ENCODE measurements around the gene GGNBP2.

The GGNBP2 gene

DNA sequence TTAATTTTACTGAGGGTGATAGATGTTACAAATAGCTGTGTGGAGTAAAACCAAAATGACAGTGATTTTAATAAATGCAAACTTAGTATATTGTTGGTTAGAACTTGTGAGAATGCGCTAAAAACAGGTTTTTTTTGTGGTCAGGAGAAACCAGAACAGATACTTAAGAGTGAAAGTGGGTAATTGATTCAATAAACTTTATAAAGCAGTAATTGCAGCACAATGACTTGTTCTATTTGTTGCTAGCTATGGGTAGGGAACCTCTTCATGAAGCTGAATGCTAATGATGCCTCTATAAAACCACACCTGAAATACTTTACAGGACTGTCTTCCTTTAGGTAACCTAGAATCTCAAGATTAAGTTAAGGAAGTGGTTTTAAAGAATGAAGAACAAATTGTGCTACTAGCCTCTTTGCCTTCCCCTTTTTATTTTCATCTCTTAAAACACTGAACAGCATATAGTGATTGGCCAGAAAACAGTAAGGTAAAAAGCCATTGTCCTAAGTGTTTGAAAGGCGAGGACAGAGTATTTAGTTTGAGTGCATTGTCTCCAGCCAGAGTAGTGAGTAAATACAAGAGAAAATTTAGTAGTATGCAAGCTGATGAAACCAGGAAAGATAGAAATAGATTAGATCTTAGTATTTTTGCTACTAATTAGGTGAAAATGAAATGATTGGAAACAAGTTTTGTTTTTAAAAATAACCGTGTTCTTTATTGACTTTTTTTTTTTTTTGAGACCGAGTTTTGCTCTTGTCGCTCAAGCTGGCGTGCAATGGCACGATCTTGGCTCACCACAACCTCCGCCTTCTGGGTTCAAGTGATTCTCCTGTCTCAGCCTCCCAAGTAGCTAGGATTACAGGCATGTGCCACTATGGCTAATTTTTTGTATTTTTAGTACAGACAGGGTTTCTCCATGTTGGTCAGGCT is 6.0 kb downstream of the GGNBP2 start:
- DNase-seq (ENCODE audit: low read depth) = no peak
- TF ChIP-seq, protein P1, sequence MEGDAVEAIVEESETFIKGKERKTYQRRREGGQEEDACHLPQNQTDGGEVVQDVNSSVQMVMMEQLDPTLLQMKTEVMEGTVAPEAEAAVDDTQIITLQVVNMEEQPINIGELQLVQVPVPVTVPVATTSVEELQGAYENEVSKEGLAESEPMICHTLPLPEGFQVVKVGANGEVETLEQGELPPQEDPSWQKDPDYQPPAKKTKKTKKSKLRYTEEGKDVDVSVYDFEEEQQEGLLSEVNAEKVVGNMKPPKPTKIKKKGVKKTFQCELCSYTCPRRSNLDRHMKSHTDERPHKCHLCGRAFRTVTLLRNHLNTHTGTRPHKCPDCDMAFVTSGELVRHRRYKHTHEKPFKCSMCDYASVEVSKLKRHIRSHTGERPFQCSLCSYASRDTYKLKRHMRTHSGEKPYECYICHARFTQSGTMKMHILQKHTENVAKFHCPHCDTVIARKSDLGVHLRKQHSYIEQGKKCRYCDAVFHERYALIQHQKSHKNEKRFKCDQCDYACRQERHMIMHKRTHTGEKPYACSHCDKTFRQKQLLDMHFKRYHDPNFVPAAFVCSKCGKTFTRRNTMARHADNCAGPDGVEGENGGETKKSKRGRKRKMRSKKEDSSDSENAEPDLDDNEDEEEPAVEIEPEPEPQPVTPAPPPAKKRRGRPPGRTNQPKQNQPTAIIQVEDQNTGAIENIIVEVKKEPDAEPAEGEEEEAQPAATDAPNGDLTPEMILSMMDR (conservative IDR thresholded peaks at IDR 0.05; ENCODE audit: low read depth, low read length) = no peak
- no peak overlapping the region for H3K4me3 ChIP-seq (ENCODE audit: low read length)

DNA sequence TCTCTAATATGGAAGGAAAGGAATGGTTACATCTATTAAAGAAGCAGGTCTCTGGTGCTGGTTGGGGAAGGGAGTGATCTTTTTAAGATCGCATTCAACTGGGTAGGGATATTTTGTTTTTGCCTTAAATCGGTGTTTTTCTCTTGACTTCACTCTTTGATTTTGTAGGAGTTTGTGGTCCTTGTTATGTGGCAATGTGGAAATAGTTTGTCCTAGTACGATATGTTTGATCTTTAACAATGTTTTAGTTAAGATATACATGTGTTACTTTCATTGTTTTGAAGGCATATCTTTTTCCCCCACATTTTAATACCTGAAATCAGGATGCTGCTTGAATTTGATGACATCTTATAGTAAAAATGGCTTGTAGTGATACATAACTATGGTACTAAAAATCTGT is 8.7 kb downstream of the GGNBP2 start:
- no peak for DNase-seq (ENCODE audit: low read depth)
- H3K4me3 ChIP-seq (ENCODE audit: low read length) = no peak overlapping the region

DNA sequence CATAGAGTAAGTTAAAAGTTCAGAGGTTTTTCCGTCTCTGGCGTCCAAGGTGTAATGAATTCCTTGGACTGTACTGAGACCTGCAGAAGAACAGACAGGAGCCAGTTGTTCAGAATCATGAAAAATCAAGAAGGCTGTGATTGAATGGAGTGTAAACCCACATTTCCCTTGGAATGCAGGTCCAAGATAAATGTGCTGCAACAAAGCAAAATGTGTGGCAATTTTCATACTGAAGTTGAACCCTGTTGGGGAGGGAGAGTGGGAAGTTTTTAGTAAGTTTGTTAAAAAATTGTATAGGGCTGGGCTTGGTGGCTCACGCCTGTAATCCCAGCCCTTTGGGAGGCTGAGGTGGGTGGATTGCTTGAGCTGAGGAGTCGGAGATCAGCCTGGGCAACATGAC is 21.4 kb downstream of the GGNBP2 start:
- H3K4me3 ChIP-seq (ENCODE audit: low read length) = no peak overlapping the region
- no peak for DNase-seq (ENCODE audit: low read depth)
- TF ChIP-seq, protein P1 (conservative IDR thresholded peaks at IDR 0.05; ENCODE audit: low read depth, low read length) = no peak

More for the DNA sequence above, 8.7 kb downstream of the GGNBP2 start:
- TF ChIP-seq, protein P1 (conservative IDR thresholded peaks at IDR 0.05; ENCODE audit: low read depth, low read length) = no peak

DNA sequence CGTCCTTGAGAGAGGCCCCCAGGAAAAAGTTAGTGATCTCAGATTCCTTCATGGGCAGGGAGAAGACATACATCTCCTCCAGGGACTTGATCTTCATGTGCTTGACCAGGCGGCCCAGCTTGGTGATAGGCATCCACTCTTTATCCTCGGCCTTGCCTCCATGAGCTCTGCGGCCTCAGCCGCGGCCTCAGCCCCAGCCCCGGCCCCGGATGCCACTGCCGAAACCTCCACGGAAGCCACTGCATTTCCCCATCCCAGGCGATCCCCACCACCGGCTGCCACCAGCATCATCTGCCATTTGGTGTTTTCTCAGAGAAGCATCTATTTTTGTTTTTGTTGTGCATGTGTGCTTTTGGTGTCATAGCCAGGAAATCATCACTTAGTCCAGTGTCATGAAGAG is 30.3 kb downstream of the GGNBP2 start:
- DNase-seq (ENCODE audit: low read depth) = no peak
- no peak overlapping the region for H3K4me3 ChIP-seq (ENCODE audit: low read length)
- TF ChIP-seq, protein P1 (conservative IDR thresholded peaks at IDR 0.05; ENCODE audit: low read depth, low read length) = no peak

DNA sequence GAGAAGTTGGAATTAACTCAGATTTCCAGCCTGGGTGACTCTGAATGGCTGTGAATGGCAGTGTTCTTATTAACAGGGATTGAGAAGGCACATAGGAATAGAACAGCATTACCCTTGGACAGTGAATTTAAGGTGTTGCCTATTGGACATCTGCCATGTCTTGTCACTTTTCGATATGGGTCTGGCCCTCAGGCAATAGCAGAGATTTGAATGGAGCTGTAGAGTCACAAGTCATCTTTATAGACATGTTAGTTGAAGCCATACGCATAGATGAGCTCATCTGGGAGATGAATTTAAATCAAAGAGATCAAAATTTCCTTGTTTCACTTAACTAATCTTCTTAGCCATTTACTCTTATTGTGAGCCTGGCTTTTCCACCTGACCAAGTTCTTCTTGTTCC is 32.1 kb downstream of the GGNBP2 start:
- H3K4me3 ChIP-seq (ENCODE audit: low read length) = no peak overlapping the region
- TF ChIP-seq, protein P1 (conservative IDR thresholded peaks at IDR 0.05; ENCODE audit: low read depth, low read length) = no peak
- no peak for DNase-seq (ENCODE audit: low read depth)

DNA sequence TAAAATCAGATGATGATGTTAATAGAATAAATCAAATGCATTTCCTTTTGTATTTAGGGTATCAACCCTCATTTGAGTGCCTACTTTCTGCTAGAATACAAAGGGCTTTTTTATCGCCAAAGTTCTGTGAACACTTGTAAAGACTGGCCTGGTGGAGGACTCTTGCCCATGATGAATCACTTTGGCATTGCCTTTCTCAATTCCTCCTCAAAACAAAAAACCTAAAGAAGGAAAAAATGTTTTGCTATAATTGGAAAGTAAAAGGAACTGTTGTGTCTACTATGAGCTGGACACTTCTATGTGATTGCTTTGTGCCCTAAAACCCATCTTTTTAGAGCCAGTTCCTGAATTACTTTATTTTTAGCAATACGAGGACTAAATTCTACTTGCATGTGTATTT is 34.0 kb downstream of the GGNBP2 start:
- no peak for DNase-seq (ENCODE audit: low read depth)
- H3K4me3 ChIP-seq (ENCODE audit: low read length) = no peak overlapping the region
- TF ChIP-seq, protein P1 (conservative IDR thresholded peaks at IDR 0.05; ENCODE audit: low read depth, low read length) = no peak

DNA sequence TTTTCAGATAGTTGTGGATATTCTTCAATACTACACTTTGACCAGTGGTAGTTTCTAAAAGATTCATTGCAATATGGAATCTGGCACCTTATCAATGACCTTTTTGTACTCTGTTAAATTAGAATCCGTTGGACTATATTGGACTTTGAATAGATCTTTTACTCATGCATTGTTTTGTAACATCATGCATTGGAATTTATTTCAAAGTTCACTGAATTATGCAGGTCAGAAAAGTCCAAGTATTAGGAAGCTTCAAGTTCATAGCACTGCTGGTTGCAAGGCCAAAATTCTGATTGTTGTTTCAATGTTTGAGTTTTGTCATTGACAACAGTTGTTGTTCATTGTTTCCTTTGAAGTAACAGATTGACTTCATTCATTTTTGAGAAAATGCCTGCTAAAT is 39.1 kb downstream of the GGNBP2 start:
- H3K4me3 ChIP-seq (ENCODE audit: low read length) = no peak overlapping the region
- DNase-seq (ENCODE audit: low read depth) = no peak
- TF ChIP-seq, protein P1 (conservative IDR thresholded peaks at IDR 0.05; ENCODE audit: low read depth, low read length) = no peak
